HG03175 (cell line): ENCODE data around the gene SLC9A3.

Experiments used
- ATAC-seq: cut with Tn5 transposase; IDR thresholded peaks from one replicate; pipeline ENCODE4 v1.9.1; 2021; ENCODE audit warnings: mild to moderate bottlenecking, moderate library complexity; ENCODE audit not compliant: unreplicated experiment

SLC9A3 gene

GRCh38 chr5:464843-465590 lies 59.2 kb downstream of the SLC9A3 start:
- no peak for ATAC-seq

DNA sequence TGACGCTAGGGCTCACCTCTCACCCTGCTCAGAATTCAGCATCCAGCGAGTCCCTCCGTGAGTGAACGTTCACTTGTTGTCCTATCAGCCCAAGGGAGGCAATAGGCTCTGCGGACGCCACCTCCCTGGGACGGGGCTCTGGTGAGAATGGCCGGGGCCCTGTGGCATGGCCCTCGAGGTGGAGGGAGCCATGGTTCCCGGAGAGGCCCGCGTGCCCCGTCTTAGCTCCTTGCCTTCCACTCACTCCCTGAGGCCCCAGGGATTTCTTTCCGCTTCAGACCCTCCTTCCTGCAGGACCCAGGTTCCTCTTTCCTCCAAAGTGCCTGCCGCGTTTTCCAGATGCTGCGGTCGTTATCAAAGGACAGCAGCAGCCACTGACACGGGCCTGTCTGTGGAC lies 59.8 kb downstream of the SLC9A3 start:
- ATAC-seq, result no peak

DNA sequence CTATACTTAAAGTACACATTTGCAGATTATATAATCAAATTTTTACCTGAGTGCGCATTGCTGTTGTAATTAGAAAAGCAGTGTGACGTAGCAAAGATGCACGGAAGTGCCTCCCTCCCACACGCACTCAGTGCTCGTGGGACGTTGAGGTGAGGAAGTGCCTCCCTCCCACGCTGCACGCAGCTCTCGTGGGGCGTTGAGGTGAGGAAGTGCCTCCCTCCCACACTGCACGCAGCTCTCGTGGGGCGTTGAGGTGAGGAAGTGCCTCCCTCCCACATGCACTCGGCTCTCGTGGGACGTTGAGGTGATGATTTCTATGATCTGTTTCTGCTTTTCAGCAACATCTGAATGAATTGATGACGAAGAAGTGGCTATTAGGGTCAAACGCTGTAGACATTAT lies 60.3 kb downstream of the SLC9A3 start:
- ATAC-seq, result no peak

- ATAC-seq, result no peak
Observed at GRCh38 chr5:463301-463700, 60.9 kb downstream of the SLC9A3 start.

GRCh38 chr5:462051-462481 lies 62.2 kb downstream of the SLC9A3 start:
- ATAC-seq, result no peak

GRCh38 chr5:460273-460625 lies 64.0 kb downstream of the SLC9A3 start:
- ATAC-seq, result no peak

DNA sequence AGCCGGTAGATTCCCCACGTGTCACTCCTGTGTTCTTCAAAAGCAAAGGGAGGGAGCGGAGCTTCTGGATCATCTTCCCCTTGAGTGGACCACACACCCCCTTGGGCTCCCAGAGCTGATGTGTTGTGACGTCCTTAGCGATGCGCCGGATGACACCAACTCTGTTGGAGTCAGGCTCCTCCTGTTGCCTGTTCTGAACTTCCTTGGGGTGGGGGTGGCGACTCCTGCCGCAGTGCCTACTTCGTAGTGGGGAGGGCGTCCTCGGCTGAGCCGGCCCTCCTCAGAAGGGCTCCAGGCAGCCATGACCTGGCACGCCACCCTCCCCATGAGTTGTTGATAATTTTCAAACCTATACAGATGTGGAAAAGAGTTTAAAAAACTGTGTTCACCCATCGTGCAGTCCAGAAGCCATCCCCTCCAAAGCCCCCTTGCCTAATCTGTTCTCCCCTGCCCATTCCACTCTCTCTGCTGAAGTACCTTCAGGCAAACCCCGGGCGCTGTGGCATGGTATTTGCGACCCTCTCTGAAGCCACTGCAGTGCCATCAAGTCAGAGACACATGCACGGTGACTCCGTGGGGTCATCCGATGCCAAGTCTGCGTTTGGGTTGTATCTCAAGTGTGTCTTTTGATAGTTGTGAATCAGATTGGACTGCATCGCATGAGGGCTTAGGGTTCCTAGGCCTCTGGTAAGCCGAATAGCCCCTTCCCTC lies 64.5 kb downstream of the SLC9A3 start:
- ATAC-seq, result no peak

DNA sequence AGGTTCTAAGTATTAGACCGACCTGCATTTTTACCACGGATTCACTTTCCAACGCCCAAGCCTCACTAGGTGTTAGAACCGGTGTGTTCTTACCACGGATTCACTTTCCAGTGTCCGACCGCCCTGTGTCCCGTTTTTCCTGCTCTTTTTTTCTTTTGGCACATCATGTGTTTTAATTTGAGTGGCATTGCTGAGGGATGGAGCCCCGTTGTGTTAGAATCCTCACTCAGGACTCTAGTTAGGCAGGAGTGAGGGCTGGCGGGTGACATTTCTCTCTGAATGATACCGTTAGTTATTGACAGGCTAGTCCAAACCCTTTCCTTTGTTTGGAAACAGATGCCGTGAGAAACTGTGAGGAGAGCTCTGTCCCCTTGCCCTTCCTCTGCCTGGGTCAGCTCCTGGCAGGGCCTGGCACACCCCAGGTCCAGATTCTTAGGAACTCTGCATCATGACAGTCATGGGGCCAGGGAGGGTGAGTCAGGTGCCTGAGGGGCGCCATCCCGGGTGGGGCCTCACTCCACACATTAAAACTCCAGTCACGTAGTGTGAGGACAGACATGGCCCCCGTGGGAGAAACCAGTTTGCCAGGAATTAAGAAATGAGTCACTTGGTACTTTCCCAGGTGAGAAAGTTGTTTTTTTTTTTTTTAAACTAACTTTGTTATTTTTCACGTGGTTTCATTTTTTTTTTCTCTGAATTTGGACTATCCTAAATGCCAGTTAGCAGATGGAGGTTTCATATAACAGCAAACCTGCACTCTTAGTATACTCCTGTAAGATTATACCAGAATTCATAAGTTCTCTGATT lies 65.5 kb downstream of the SLC9A3 start:
- ATAC-seq, result no peak

- ATAC-seq, result no peak
Observed at GRCh38 chr5:457195-457961, 66.9 kb downstream of the SLC9A3 start.

DNA sequence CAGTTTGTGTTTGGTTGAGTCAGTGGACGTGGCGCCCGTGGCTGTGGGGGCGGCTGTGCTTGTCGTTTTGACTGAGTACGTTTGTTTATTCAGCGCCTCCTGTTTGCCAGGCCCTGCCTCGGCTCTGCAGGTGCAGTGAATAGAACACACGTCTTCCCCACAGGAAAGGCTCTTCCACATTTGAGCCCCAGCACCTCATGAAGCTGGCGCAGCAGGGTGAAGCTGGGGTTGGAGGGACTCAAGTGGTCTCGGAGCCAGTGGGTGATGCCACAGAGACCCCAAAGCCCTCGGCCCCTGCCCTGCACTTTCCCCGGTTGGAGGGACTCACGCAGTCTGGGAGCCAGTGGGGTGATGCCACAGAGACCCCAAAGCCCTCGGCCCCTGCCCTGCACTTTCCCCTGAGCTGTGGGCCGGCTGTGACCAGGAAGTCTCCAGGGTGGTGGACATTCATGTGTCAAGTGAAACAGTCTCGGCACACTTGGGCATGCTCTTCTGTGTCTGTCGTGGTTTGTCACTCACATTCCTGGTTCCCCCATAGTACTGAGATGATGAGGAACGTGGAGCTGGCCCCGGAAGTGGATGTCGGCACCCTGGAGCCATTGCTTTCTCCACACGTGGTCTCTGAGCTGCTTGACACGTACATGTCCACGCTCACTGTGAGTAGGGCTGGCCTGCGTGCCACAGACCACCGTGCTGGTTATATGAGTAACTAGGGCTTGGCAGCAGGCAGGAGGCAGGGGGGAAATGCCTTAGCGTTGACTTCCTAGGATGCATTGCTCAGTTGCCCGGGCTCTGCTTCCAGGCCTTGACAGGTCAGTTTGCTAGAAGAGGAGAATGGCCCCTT lies 67.7 kb downstream of the SLC9A3 start:
- no peak for ATAC-seq

GRCh38 chr5:455806-456205 lies 68.4 kb downstream of the SLC9A3 start:
- no peak for ATAC-seq

GRCh38 chr5:454936-455335 lies 69.3 kb downstream of the SLC9A3 start:
- ATAC-seq, result no peak

- no peak for ATAC-seq
Observed at GRCh38 chr5:453725-454481, 70.3 kb downstream of the SLC9A3 start.

DNA sequence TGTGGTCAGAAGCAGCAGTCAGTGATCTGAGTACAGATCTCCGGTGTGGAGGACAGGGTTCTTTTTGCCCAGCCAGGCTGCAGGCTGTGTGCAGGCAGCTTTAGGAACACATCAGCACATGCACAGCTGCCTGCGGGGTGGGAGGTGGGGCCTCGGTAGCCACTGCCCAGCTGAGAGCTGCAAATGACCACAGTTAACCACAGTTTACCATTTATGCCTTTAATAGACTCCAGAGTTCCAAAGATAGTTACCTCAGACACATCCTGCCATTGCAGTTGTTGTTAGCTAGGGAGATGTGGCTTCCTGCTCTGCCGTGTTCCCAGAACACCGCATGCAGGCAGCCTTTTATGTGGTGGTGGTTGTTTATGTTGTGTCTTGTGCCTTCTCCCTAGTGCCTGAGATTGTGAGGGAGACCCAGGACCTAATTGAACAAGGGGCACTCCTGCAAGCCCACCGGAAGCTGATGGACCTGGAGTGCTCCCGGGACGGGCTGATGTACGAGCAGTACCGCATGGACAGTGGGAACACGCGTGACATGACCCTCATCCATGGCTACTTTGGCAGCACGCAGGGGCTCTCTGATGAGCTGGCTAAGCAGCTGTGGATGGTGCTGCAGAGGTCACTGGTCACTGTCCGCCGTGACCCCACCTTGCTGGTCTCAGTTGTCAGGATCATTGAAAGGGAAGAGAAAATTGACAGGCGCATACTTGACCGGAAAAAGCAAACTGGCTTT lies 71.1 kb downstream of the SLC9A3 start:
- no peak for ATAC-seq

DNA sequence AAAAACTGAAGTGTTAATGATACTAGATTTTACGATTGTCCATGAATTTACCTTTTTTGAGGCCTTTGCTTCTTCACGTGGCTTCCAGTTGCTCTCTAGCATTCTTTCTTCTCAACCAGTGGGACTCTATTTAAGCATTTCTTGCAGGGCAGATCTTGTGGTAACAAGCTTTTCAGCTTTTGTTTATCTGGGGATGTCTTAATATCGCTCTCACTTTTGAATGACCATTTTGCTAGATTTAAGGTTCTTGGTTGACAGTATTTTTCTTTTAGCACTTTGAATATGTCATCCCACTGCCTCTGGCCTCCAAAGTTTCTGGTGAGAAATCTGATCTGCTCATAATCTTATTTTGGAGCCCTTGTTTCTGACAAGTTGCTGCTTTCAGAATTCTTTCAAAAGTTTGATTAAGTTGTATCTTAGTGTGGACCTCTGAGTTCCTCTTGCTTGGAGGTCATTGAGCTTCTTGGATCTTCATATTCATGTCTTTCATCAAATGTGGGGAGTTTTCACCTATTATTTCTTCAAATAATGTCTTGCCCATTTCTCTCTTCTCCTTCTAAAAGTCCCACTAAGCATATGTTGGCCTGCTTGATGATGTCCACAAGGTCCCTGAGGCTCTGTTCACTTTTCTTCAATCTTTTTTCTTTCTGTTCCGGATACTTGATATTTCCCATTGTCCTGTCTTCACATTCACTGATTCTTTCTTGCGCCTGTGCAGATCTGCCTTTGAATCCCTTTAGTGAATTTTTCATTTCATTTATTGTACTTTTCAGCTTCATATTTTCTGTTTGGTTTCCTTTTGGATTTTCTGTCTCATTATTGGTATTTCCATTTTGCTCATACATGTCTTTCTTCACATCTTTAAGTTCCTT lies 72.4 kb downstream of the SLC9A3 start:
- ATAC-seq, result no peak

DNA sequence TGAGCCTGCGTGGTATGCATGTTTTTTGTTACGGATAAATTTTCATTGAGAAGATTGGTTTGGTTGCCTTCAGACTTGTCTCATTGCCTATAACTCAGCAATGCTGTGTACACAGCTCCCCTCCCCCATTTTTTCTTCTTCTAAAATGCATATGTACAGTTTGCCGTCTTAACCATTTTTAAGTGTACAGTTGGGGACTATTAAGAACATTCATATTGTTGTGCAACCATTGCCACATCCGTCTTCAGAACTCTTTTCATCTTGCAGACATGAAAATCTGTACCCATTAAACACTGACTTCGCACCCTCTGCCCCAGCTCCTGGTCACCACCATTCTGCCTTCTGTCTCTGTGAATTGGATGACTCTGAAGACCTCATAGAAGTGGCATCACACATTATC lies 75.1 kb downstream of the SLC9A3 start:
- no peak for ATAC-seq

GRCh38 chr5:448766-449090 lies 75.5 kb downstream of the SLC9A3 start:
- no peak for ATAC-seq
